Large intestine (tissue), 3 donors: ENCODE data around the gene PRRX1. TPM values are rescaled to one million over a fixed set of nuclear protein-coding genes. Genes with fewer than 3 reads are reported as not detected.

Experiments used
- DNase-seq, 2 donors: peaks; one replicate each; pipeline versions ENCODE4 v3.0.0 to v3.0.0-alpha.2; 2013
- H3K27ac ChIP-seq: one replicate; pipeline ENCODE4 v1.5.1; 2013; ENCODE audit warnings: low read length
- H3K27me3 ChIP-seq: 2 replicates; pipeline ENCODE4 v1.6.1; 2013; ENCODE audit warnings: low read length; ENCODE audit not compliant: control insufficient read depth, insufficient read depth
- H3K36me3 ChIP-seq: 2 replicates; pipeline ENCODE4 v1.6.1; 2013; ENCODE audit warnings: low read length; ENCODE audit not compliant: control insufficient read depth, insufficient read depth
- H3K4me1 ChIP-seq: one replicate; pipeline ENCODE4 v1.6.1; 2013; ENCODE audit warnings: low read length; ENCODE audit not compliant: control insufficient read depth, insufficient read depth
- H3K4me3 ChIP-seq: one replicate; pipeline ENCODE4 v1.5.1; 2013; ENCODE audit warnings: low read length
- H3K9me3 ChIP-seq: one replicate; pipeline ENCODE4 v1.6.1; 2013; ENCODE audit warnings: mild to moderate bottlenecking, low read depth, low read length, moderate library complexity; ENCODE audit not compliant: control insufficient read depth
- WGBS: methylation state at CpG from one replicate; pipeline ENCODE4 v1.1.5; 2013; ENCODE audit warnings: low lambda C conversion rate; ENCODE audit not compliant: insufficient coverage; 5-methylcytosine and 5-hydroxymethylcytosine counted together
- polyA plus RNA-seq: library from polyadenylated mRNA; unstranded; fragments of 120-200 nt; gene quantifications from one replicate; pipeline ENCODE4 v1.2.1, GENCODE V29; 2013

PRRX1 gene
- polyA plus RNA-seq, 1 donor, result 3.3 TPM

DNA sequence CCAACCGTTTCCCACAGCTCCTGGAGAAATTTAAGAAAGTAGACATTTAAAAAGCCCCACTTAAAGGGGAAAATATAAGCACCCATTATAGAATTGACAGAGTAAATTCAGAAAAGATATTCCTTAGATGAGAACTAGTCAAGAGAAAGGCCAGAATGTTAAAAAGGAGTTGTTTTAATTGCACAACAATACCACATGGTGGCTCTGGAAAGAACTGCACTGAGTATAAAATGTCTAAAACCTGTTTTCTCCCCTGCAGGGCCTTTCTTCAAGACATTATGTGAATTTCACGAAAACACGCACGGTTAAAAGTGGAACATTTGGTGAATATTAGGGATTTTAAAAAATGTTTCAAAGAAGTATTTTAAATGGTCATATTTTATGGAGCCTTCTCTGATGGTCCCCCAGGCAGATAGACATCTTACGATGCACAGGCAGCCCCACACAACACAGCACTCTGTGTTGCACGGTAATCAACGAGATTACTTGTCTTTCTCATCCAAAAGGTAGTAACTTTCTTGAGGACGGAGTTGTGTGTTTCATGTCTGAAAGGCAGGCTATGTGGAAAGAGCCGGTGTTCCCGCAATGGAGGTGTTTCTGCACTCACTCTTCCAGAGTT lies 101.9 kb downstream of the PRRX1 start:
- DNase-seq, result no peak
- Histone ChIP-seq H3K9me3 (no peaks in the 10 kb centered on the region), H3K27ac (no peak overlapping the region), H3K36me3 (no peaks in the 10 kb centered on the region), H3K4me3 (no peak overlapping the region), H3K4me1 (no peaks in the 10 kb centered on the region), H3K27me3 (no peaks in the 10 kb centered on the region)
- WGBS, result 63% methylated on average over 2 of the region's 10 CpGs

DNA sequence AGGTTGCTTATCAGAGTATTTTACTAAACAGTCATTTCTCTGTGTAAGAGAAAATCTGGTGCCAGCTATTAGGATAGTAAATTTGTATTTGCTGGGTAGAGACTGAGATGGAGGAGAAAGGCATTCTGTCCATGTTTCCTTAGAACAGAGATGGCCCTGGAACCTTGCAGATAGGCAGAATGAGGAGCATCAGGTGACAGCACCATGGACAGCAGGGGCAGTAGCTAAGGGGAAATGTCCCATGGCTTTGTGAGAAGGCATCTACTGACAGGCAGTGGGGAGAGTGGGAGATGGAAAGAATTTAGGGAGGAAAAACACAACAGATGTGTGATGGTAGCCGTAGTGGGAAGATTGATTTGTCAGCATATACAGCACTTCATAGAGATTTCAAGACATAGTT lies 105.0 kb downstream of the PRRX1 start:
- Histone ChIP-seq H3K27ac (no peak overlapping the region), H3K9me3 (no peaks in the 10 kb centered on the region), H3K27me3 (no peaks in the 10 kb centered on the region), H3K4me1 (no peaks in the 10 kb centered on the region), H3K4me3 (no peak overlapping the region), H3K36me3 (no peaks in the 10 kb centered on the region)
- WGBS, result no CpG with 5 or more reads among the region's 1 CpG
- DNase-seq, result no peak

DNA sequence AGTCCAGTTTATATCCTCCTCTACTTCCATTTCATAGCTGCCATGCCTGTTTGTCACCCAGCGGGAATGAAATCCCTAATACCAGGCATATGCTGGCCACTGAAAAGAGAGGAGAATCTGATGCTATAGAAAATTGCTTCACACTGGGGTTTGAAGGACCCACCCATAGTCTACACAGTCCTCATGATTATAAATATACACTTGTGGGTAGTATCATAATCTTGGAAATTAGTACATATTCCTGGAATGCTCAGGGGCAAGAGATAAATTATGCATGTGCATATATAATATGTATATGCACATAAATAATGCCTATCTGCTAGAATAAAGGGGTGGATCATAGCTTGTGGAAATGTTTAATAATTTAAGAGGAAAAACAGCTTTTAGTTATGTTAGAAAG lies 105.8 kb downstream of the PRRX1 start:
- Histone ChIP-seq H3K27ac (no peak overlapping the region), H3K9me3 (no peaks in the 10 kb centered on the region), H3K4me1 (no peaks in the 10 kb centered on the region), H3K36me3 (no peaks in the 10 kb centered on the region), H3K4me3 (no peak overlapping the region), H3K27me3 (no peaks in the 10 kb centered on the region)
- no peak for DNase-seq
- WGBS, result no CpG with 5 or more reads among the region's 1 CpG

DNA sequence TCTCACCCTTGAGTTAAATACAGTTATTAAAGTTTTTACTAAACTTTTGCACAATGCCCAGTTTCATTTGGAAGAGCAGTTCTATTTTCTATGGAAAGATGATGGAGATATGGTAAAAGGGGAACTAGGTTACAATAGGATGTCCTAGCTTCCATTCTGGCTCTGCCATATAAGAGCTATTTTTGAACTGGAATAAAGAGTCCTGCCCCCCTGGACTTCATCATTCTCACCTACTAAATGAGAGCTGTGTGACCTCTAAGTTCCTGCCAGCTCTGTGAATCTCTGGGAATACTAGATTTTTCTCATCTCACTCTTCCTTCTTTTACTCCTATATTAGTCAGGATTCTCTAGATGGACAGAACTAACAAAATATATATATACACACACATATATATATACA lies 106.3 kb downstream of the PRRX1 start:
- DNase-seq, result no peak
- Histone ChIP-seq H3K4me3 (no peak overlapping the region), H3K27me3 (no peaks in the 10 kb centered on the region), H3K4me1 (no peaks in the 10 kb centered on the region), H3K36me3 (no peaks in the 10 kb centered on the region), H3K27ac (no peak overlapping the region), H3K9me3 (no peaks in the 10 kb centered on the region)

DNA sequence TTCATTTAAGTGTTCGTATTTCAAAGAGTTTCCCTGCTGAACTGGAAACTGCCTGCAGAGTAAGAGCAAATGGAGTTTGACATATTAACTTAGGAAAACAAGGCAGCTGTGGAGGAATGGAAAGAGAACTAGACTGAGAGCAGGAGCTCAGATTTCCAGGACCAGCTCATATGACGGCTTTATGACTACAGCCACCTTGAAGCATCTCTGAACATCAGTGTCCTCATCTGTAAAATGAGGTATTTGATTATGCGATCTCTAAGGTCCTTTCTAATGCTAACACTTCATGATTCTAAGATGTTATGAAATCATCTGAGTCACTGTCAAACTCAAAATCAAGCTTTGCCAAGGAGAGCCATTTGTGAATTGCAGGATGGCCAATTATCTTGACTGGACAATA lies 112.3 kb downstream of the PRRX1 start:
- no peaks in the 10 kb centered on the region for H3K36me3 ChIP-seq
- H3K4me1 ChIP-seq, result no peaks in the 10 kb centered on the region
- no peaks in the 10 kb centered on the region for H3K9me3 ChIP-seq
- no peak overlapping the region for H3K27ac ChIP-seq
- WGBS, result no CpG with 5 or more reads among the region's 3 CpGs
- H3K4me3 ChIP-seq, result no peak overlapping the region
- H3K27me3 ChIP-seq, result no peaks in the 10 kb centered on the region
- DNase-seq, result no peak

DNA sequence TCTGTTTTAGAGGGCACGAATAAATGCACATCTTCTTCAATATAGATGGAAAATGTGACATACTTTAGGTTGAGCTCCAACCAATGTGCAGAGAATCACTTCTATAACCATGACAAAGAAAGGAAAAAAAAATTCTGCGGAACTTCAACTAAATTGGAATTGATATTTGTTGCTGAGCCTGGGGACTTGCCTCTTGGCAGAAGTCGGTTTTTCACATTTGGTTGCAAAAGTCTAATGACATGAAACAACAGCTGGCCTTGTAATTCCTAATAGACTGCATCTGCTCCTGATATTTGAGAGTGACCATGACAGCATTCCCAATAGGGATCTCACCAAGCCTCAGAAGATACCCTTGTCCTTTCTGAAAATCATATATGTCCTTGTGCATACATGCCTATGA lies 112.8 kb downstream of the PRRX1 start:
- DNase-seq, result no peak
- Histone ChIP-seq H3K4me3 (no peak overlapping the region), H3K4me1 (no peaks in the 10 kb centered on the region), H3K9me3 (no peaks in the 10 kb centered on the region), H3K27ac (no peak overlapping the region), H3K36me3 (no peaks in the 10 kb centered on the region), H3K27me3 (no peaks in the 10 kb centered on the region)
- WGBS, result 100% methylated on average over 1 of the region's 3 CpGs

Other genes starting within 250 kb of the PRRX1 start
- gene GORAB, start 132.0 kb upstream of the PRRX1 start, polyA plus RNA-seq, result 14.2 TPM